Brain microvascular endothelial cell (primary cell): ENCODE results near the gene TP53BP2.
"Not testable (repeated sequence)": the region's sequence is repeated elsewhere in the genome, so short reads cannot be mapped to it uniquely, and the experiment has no call there.

Experiments
- DNase-seq: peaks from one replicate; pipeline ENCODE4 v3.0.0-alpha.2; 2020
- H3K27ac ChIP-seq: fragments of 250-450 bp; sonication (Bioruptor Pico); 2 replicates; pipeline ENCODE4 v1.5.1; 2020; ENCODE audit warnings: mild to moderate bottlenecking, moderate library complexity
- H3K27me3 ChIP-seq: fragments of 250-450 bp; sonication (Bioruptor Pico); replicated peaks from 2 replicates; pipeline ENCODE4 v1.5.1; 2020; ENCODE audit warnings: mild to moderate bottlenecking
- H3K36me3 ChIP-seq: fragments of 250-450 bp; sonication (Bioruptor Pico); replicated peaks from 2 replicates; pipeline ENCODE4 v1.5.1; 2020; ENCODE audit warnings: mild to moderate bottlenecking
- H3K4me3 ChIP-seq: 2 replicates; pipeline ENCODE4 v1.5.1; 2011; ENCODE audit warnings: low read depth, mild to moderate bottlenecking, control low read depth, low read length, moderate library complexity
- in situ Hi-C: cut with HindIII; loops from 2 replicates; pipeline ENCODE4 v1.10.0; 2017; ENCODE audit warnings: low sequenced_read_pairs, low pct_ligation_motif_present
- TF ChIP-seq, protein P1 (sequence below): IDR thresholded peaks from 2 replicates; pipeline ENCODE4 v1.5.1; 2011; ENCODE audit warnings: low read depth, mild to moderate bottlenecking, moderate library complexity, low read length, control low read depth, inconsistent platforms; ENCODE audit errors: missing control alignments

The TP53BP2 gene, protein sequence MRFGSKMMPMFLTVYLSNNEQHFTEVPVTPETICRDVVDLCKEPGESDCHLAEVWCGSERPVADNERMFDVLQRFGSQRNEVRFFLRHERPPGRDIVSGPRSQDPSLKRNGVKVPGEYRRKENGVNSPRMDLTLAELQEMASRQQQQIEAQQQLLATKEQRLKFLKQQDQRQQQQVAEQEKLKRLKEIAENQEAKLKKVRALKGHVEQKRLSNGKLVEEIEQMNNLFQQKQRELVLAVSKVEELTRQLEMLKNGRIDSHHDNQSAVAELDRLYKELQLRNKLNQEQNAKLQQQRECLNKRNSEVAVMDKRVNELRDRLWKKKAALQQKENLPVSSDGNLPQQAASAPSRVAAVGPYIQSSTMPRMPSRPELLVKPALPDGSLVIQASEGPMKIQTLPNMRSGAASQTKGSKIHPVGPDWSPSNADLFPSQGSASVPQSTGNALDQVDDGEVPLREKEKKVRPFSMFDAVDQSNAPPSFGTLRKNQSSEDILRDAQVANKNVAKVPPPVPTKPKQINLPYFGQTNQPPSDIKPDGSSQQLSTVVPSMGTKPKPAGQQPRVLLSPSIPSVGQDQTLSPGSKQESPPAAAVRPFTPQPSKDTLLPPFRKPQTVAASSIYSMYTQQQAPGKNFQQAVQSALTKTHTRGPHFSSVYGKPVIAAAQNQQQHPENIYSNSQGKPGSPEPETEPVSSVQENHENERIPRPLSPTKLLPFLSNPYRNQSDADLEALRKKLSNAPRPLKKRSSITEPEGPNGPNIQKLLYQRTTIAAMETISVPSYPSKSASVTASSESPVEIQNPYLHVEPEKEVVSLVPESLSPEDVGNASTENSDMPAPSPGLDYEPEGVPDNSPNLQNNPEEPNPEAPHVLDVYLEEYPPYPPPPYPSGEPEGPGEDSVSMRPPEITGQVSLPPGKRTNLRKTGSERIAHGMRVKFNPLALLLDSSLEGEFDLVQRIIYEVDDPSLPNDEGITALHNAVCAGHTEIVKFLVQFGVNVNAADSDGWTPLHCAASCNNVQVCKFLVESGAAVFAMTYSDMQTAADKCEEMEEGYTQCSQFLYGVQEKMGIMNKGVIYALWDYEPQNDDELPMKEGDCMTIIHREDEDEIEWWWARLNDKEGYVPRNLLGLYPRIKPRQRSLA

DNA sequence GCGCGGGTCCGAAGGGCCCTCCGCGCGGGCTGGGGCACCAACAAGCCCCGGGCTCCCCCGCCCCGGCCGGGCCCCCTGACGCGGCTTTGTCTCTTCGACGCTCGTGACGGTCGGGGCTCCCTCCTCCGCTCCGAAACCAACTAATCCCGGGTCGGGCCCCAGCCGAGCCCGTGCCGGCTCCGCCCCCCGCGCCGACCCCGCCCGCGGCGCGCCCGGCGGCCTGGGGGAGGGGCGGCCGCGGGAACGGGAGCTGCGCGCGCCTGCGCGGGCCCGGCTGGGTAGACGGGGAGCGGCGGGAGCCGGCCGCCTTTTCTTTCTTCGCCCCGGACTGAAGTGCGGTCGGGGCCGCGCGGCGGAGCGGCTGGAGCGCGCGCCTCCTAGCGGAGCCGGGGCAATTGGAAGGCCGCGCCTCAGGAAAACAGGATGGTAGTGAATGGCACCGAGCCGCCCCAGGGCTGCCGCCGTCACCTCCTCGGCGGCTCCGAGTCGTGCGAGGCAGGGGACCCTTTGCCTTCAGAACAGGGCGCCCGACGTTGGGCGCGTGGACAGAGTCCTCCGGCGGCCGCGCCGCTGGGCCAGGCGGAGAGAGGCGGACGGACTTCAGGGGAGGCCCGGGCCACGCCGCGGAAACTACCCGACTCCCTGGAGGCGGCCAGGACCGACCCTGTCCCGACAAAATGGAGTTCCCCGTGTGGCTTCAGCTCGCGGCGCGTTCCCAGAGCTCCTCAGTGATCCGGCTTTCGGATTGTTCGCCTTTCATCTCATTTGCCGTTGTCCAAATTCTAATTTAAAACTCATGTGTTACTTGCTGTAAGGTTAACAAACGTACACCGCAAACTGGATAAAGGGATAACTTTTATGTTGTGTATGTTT is at the start of gene TP53BP2:
TSS of gene TP53BP2 (minus strand) at position 138 of the 873 bp plus-strand sequence. CDS start 267 bp downstream, outside the sequence.
- TF ChIP-seq, protein P1, sequence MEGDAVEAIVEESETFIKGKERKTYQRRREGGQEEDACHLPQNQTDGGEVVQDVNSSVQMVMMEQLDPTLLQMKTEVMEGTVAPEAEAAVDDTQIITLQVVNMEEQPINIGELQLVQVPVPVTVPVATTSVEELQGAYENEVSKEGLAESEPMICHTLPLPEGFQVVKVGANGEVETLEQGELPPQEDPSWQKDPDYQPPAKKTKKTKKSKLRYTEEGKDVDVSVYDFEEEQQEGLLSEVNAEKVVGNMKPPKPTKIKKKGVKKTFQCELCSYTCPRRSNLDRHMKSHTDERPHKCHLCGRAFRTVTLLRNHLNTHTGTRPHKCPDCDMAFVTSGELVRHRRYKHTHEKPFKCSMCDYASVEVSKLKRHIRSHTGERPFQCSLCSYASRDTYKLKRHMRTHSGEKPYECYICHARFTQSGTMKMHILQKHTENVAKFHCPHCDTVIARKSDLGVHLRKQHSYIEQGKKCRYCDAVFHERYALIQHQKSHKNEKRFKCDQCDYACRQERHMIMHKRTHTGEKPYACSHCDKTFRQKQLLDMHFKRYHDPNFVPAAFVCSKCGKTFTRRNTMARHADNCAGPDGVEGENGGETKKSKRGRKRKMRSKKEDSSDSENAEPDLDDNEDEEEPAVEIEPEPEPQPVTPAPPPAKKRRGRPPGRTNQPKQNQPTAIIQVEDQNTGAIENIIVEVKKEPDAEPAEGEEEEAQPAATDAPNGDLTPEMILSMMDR, result peak; percentile 64
- in situ Hi-C loops, result no loop called here
- H3K36me3 ChIP-seq, result peaks cover 3% of the 10 kb centered on the region
- no peaks in the 10 kb centered on the region for H3K27me3 ChIP-seq
- peak within 1 kb of the TSS; percentile 100 for H3K27ac ChIP-seq
- peak; percentile 71 for DNase-seq
- H3K4me3 ChIP-seq, result peak within 1 kb of the TSS; percentile 75

DNA sequence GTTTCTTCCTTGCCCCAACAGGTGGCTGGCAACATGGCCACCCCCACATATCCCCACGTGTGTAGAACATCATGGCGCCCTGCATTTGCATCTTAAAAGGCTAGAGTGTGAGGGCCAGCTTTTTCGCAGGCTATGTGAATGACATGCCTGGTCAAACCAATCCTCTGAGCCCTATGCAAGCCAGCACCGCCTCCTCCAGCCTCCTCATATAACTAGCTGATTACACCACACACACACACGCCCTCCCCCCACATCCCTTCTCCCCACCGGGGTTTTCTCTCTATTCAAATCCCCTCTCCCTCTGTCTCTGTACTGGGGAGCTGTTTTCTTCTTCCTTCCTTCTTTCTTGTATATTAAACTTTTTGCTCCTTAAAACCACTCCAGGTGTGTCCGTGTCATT is 44.7 kb upstream of the TP53BP2 start:
- H3K27ac ChIP-seq, H3K36me3 ChIP-seq, H3K27me3 ChIP-seq, DNase-seq, H3K4me3 ChIP-seq, in situ Hi-C loops: not testable (repeated sequence)

DNA sequence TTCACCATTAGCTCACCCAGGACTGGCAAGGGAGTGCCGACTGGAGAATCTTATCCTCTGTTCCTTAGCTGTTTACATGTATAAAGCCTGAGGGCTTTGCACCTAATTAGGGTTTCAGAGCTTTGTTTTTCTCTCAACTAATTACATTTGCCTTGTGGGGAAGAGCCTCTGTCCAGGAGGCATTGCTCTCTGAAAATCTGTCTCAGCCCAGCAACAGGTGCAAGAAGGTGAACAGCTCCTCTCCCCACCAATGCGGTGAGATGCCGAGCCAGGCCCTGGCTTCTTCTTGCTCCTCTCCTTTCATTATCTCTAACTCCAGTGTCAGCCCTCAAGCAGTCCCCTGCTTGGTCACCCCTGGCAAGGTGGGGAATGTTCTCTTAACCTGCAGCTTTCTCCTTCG is 43.6 kb upstream of the TP53BP2 start:
- H3K27me3 ChIP-seq, H3K27ac ChIP-seq, H3K36me3 ChIP-seq, DNase-seq, in situ Hi-C loops, H3K4me3 ChIP-seq: not testable (repeated sequence)

DNA sequence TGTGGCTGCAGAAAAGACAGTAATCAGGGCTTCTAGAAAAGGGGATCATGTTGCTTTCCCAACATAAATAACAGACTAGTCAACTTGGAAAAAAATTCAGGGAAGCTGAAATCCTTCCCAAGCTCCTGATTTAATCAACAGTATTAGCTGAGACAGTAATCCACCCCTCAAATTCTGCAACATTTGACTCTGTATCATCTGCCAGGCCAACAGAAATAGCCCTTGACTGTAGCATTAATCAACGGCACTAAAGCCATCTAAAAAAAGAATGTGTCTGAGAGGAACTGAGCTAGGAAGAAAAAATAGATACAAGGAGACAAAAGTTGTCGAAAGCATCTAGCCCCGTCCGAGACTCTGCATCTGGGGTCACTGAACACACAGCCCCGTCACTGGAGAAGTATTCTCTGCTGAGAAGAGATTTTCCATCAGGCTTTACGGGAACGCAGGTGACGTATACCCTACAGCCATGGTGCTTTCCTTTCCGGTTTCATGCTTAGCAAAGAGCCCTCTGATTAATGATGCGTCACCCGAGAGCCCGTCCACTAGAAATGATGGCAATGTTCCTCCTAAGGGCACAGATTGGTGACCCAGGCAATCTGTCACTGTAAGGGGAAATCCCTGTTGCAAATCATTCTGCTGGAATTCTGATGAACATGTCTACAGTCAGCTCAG is 42.1 kb upstream of the TP53BP2 start:
- no peaks in the 10 kb centered on the region for H3K27me3 ChIP-seq

DNA sequence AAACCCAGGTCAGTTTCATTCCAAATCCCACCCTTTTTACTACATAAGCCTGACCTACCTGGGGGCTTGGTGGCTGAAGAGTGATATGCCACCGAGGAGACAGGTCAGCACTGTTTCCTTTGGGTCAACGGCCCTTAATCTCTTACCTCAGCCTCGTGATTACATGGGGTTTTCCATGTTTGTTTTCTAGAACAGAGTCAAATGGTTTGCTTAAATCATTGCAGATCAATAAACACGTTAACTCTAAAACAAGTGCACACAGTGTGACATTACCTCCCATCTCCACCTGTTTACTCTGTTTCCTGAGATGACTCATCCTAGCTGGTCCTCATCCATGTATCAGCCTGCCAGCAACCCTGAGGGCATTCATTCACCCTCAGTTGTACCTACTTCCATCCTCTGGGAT is 40.8 kb upstream of the TP53BP2 start:
- Histone ChIP-seq H3K27me3 (no peaks in the 10 kb centered on the region), H3K36me3 (no peaks in the 10 kb centered on the region), H3K27ac (no peak overlapping the region), H3K4me3 (no peak overlapping the region)
- TF ChIP-seq, protein P1, result no peak
- in situ Hi-C loops, result no loop called here
- no peak for DNase-seq

More for the DNA sequence above, 42.1 kb upstream of the TP53BP2 start:
- no peaks in the 10 kb centered on the region for H3K36me3 ChIP-seq
- no peak overlapping the region for H3K4me3 ChIP-seq
- peak overlapping the region; percentile 89 for H3K27ac ChIP-seq
- peak; percentile 99 for DNase-seq
- in situ Hi-C loops, result no loop called here
- TF ChIP-seq, protein P1, result no peak

DNA sequence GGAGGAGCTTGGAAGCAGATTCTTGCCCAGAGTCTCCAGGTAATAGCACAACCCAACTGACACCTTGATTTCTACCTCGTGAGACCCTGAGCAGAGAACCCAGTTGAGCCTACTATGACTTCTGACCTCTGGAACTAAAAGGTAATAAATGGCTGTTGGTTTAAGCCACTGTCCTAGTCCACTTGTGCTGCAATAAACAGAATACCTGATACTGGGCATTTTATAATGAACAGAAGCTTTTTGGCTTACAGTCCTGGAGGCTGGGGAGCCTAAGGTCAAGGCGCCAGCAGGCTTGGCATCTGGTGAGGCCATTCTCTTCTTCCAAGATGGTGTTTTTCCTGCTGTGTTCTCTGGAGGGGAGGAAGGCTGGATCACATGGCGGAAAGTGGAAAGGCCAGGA is 39.9 kb upstream of the TP53BP2 start:
- TF ChIP-seq, protein P1, result no peak
- Histone ChIP-seq H3K4me3 (no peak overlapping the region), H3K36me3 (no peaks in the 10 kb centered on the region), H3K27me3 (no peaks in the 10 kb centered on the region), H3K27ac (no peak overlapping the region)
- DNase-seq, result no peak
- in situ Hi-C loops, result no loop called here
